Measurements from ENCODE around the gene KRTAP10-4.
A peak's percentile ranks its signal among the peaks of the same experiment; 100 is the strongest.
"Not testable (repeated sequence)": the region's sequence is repeated elsewhere in the genome, so short reads cannot be mapped to it uniquely, and the experiment has no call there.

The KRTAP10-4 gene

GRCh38 chr21:44534688-44535087 is 38.8 kb upstream of the KRTAP10-4 start:
- no peak for DNase-seq

- DNase-seq, result no peak
Observed at GRCh38 chr21:44535963-44536362, 37.6 kb upstream of the KRTAP10-4 start.

- no peak for DNase-seq
Observed at GRCh38 chr21:44537930-44538911, 35.3 kb upstream of the KRTAP10-4 start.

GRCh38 chr21:44539046-44539445 is 34.5 kb upstream of the KRTAP10-4 start:
- DNase-seq, result no peak

- no peak for DNase-seq
Observed at GRCh38 chr21:44539991-44540666, 33.4 kb upstream of the KRTAP10-4 start, which contains the start of gene KRTAP10-1. Gene KRTAP10-1, minus strand, starts transcription at chr21:44540195. Its CDS starts 45 bp downstream, at chr21:44540150.

GRCh38 chr21:44540741-44541288 is 32.7 kb upstream of the KRTAP10-4 start:
- DNase-seq, result no peak

GRCh38 chr21:44542716-44543115 is 30.8 kb upstream of the KRTAP10-4 start:
- no peak for DNase-seq

GRCh38 chr21:44544566-44544965 is 29.0 kb upstream of the KRTAP10-4 start:
- DNase-seq, result no peak

- DNase-seq, result peak; percentile 66
Observed at GRCh38 chr21:44547656-44548331, 25.7 kb upstream of the KRTAP10-4 start.

GRCh38 chr21:44548381-44548780 is 25.1 kb upstream of the KRTAP10-4 start:
- no peak for DNase-seq

GRCh38 chr21:44548922-44549321 is 24.6 kb upstream of the KRTAP10-4 start:
- no peak for DNase-seq

- no peak for DNase-seq
Observed at GRCh38 chr21:44549525-44550211, 23.9 kb upstream of the KRTAP10-4 start.

GRCh38 chr21:44550285-44550684 is 23.2 kb upstream of the KRTAP10-4 start:
- DNase-seq, result not testable (repeated sequence)

- no peak for DNase-seq
Observed at GRCh38 chr21:44550807-44551206, 22.7 kb upstream of the KRTAP10-4 start.

- no peak for DNase-seq
Observed at GRCh38 chr21:44551340-44551961, 22.1 kb upstream of the KRTAP10-4 start, which contains the start of gene KRTAP10-2. Gene KRTAP10-2, minus strand, starts transcription at chr21:44551505. Its CDS starts 47 bp downstream, at chr21:44551458.

- no peak for DNase-seq
Observed at GRCh38 chr21:44552136-44552535, 21.4 kb upstream of the KRTAP10-4 start.

GRCh38 chr21:44552681-44553080 is 20.8 kb upstream of the KRTAP10-4 start:
- DNase-seq, result no peak

GRCh38 chr21:44555200-44555875 is 18.2 kb upstream of the KRTAP10-4 start:
- DNase-seq, result no peak

GRCh38 chr21:44556879-44557278 is 16.6 kb upstream of the KRTAP10-4 start:
- no peak for DNase-seq

GRCh38 chr21:44557491-44558328 is 15.8 kb upstream of the KRTAP10-4 start:
- DNase-seq, result no peak

Data from CD4-positive, alpha-beta T cell treated with Interleukin-17A for 4 hours (primary cell).